HepG2 (cell line): ENCODE results near the gene NOS1AP. TPM values are rescaled to one million over a fixed set of nuclear protein-coding genes. Genes with fewer than 3 reads are reported as not detected.

Source experiments
- ATAC-seq: fragments of 200-7000 bp; cut with Tn5 transposase; 3 replicates; pipeline ENCODE4 v1.9.1; 2020; ENCODE audit warnings: mild to moderate bottlenecking, moderate library complexity
- BruUV-seq: library from RNA; stranded (reverse); fragments of 400-500 nt; replicated peaks from 2 replicates; lab custom pipeline; 2021; lab: Mats Ljungman, UMichigan
- CTCF ChIA-PET: fragments of 300-600 bp; formaldehyde crosslinking; extraction: SDS; loops from one replicate; lab custom pipeline; 2021; ENCODE audit warnings: low total read pairs, inconsistent platforms, low intra/inter-chr PET ratio; lab: Yijun Ruan, JAX
- POLR2A ChIA-PET: fragments of 350-600 bp; sonication (Branson Sonifier 250); formaldehyde crosslinking; loops from one replicate; lab custom pipeline; 2020; ENCODE audit warnings: antibody characterized with exemption, inconsistent platforms; lab: Yijun Ruan, JAX
- DNase-seq: peaks from one replicate; pipeline ENCODE4 v3.0.0-alpha.2; 2015; ENCODE audit warnings: low spot score
- FAIRE-seq: peaks from 3 replicates; lab custom pipeline; 2011; peaks lifted over from hg19 to GRCh38; lab: Jason Lieb, UNC
- H2AFZ ChIP-seq: one replicate; pipeline ENCODE4 v1.6.1; 2011; ENCODE audit warnings: low read length, inconsistent platforms
- H3K27ac ChIP-seq: fragments of 300-600 bp; 3 replicates; pipeline ENCODE4 v1.8.0; 2011; ENCODE audit warnings: mixed run types, mild to moderate bottlenecking, mixed read lengths, low read length, inconsistent platforms; ENCODE audit not compliant: insufficient read depth; ENCODE audit errors: extremely low read length
- H3K27me3 ChIP-seq, 2 experiments: fragments of 200-600 bp in 1 of 2; 2 replicates in 1 of 2; 3 replicates in 1 of 2; pipeline versions ENCODE4 v1.6.0 to v1.8.0; 2011; ENCODE audit warnings: low read length in 2 of 2, mild to moderate bottlenecking in 2 of 2, moderate library complexity in 2 of 2, inconsistent platforms in 1 of 2; ENCODE audit not compliant: insufficient read depth in 2 of 2, control insufficient read depth in 1 of 2
- H3K36me3 ChIP-seq, 2 experiments: fragments of 200-600 bp in 1 of 2; replicated peaks in 1 of 2; 2 replicates in 1 of 2; 3 replicates in 1 of 2; pipeline versions ENCODE4 v1.5.1 to v1.8.0; 2011; ENCODE audit warnings: low read length in 2 of 2, inconsistent platforms in 1 of 2; ENCODE audit not compliant: insufficient read depth in 2 of 2, control insufficient read depth in 1 of 2
- H3K4me1 ChIP-seq: 2 replicates; pipeline ENCODE4 v1.5.1; 2012; ENCODE audit warnings: low read length, inconsistent platforms; ENCODE audit not compliant: insufficient read depth
- H3K4me2 ChIP-seq: 2 replicates; pipeline ENCODE4 v1.6.0; 2011; ENCODE audit warnings: low read depth, low read length, inconsistent platforms
- H3K4me3 ChIP-seq, 3 experiments: fragments of 200-600 bp in 1 of 3; sonication (generic), shearing (Covaris generic) in 1 of 3; replicated peaks in 1 of 3; 2 replicates each; pipeline ENCODE4 v1.5.1; 2011 to 2016; ENCODE audit warnings: low read length in 3 of 3, inconsistent platforms in 2 of 3, low read depth in 2 of 3, mild to moderate bottlenecking in 2 of 3, control low read depth in 1 of 3, mixed read lengths in 1 of 3; ENCODE audit not compliant: insufficient read depth in 1 of 3
- H3K79me2 ChIP-seq: one replicate; pipeline ENCODE4 v1.6.1; 2011; ENCODE audit warnings: low read length, inconsistent platforms; ENCODE audit not compliant: insufficient read depth
- H3K9ac ChIP-seq: 2 replicates; pipeline ENCODE4 v1.6.0; 2011; ENCODE audit warnings: mild to moderate bottlenecking, low read depth, low read length, inconsistent platforms; ENCODE audit not compliant: insufficient read depth
- H3K9me3 ChIP-seq: 2 replicates; pipeline ENCODE4 v1.5.1; 2012; ENCODE audit warnings: mild to moderate bottlenecking, low read length
- H4K20me1 ChIP-seq: 2 replicates; pipeline ENCODE4 v1.6.0; 2011; ENCODE audit warnings: inconsistent platforms, mild to moderate bottlenecking, low read length, moderate library complexity; ENCODE audit not compliant: insufficient read depth
- EHMT2 ChIP-seq: fragments of 200-600 bp; sonication (generic); IDR thresholded peaks from 2 replicates; pipeline ENCODE4 v1.7.0; 2017; ENCODE audit warnings: antibody characterized with exemption, low read depth, low read length, borderline replicate concordance
- HNF4A ChIP-seq: sonication (generic); formaldehyde crosslinking; IDR thresholded peaks from 2 replicates; pipeline ENCODE4 v1.4.0; 2020; ENCODE audit warnings: missing genetic modification reagents
- SMARCC2 ChIP-seq: fragments of 450-650 bp; IDR thresholded peaks from 2 replicates; pipeline ENCODE4 v1.6.1; 2017; ENCODE audit warnings: antibody characterized with exemption, mild to moderate bottlenecking
- SOX6 ChIP-seq, 2 experiments: fragments of 450-650 bp in 1 of 2; sonication (generic) in 1 of 2; formaldehyde crosslinking in 1 of 2; IDR thresholded peaks; 2 replicates each; pipeline versions ENCODE4 v1.4.0 to v1.6.1; 2017 to 2020; ENCODE audit warnings: antibody characterized with exemption in 1 of 2, mild to moderate bottlenecking in 1 of 2, missing genetic modification reagents in 1 of 2
- ZBTB4 ChIP-seq: sonication (generic); formaldehyde crosslinking; IDR thresholded peaks from 2 replicates; pipeline ENCODE4 v1.4.0; 2020; ENCODE audit warnings: missing genetic modification reagents, mild to moderate bottlenecking, borderline replicate concordance
- WGBS: methylation state at CpG from one replicate; pipeline ENCODE4 v1.1.6; 2017; ENCODE audit warnings: low lambda C conversion rate; 5-methylcytosine and 5-hydroxymethylcytosine counted together
- in situ Hi-C: cut with HindIII; loops from 2 replicates; pipeline ENCODE4 v1.10.0; 2017; ENCODE audit warnings: low pct_unique_long_range_greater_than_20kb; ENCODE audit not compliant: extremely low pct_ligation_motif_present
- intact Hi-C: fragments of 100-400 bp; cut with micrococcal nuclease; formaldehyde crosslinking; loops from one replicate; pipeline ENCODE4 v1.10.0; 2022; ENCODE audit not compliant: unreplicated experiment
- polyA plus RNA-seq, 8 experiments: library from polyadenylated mRNA; depleted of rRNA in 3 of 8; stranded (reverse) in 7 of 8; unstranded in 1 of 8; fragments of >200 nt; fragmentation: Illumina TruSeq in 4 of 8; extraction: Trizol in 4 of 8; gene quantifications; 2 replicates each; pipeline versions ENCODE4 v1.2.1 to v1.2.3, GENCODE V29; 2011 to 2016; ENCODE audit warnings: low read depth in 4 of 8, missing spikeins in 1 of 8, mixed read lengths in 1 of 8; ENCODE audit not compliant: insufficient read depth in 1 of 8
- total RNA-seq, 5 experiments: library from RNA; depleted of rRNA; stranded (reverse); fragments of >200 nt; fragmentation: Illumina TruSeq; extraction: Trizol; gene quantifications; 2 replicates each; pipeline ENCODE4 v1.2.3, GENCODE V29; 2016; ENCODE audit warnings: low read depth in 1 of 5

The NOS1AP gene
- total and polyA plus RNA-seq, 2 of the 13 experiments (the other 11 are each of a cell fraction or from before 2014, with no cell fraction given) = 2.0 to 3.3 TPM

- FAIRE-seq = peak; percentile 28
Measured at GRCh38 chr1:162087111-162087510, 17.6 kb downstream of the NOS1AP start.

More at GRCh38 chr1:162087111-162087510, 17.6 kb downstream of the NOS1AP start:
- POLR2A ChIA-PET = interaction anchor here (1.1 to 1.3 kb wide), 2 partner anchors 45 to 110 kb away, joined by 4 read pairs; no protein-coding TSS in a partner anchor
- no TSS peak for BruUV-seq
- Histone ChIP-seq H3K79me2 (peaks cover 75% of the 10 kb centered on the region), H3K27me3 (no peaks in the 10 kb centered on the region), H4K20me1 (no peaks in the 10 kb centered on the region), H3K9me3 (no peaks in the 10 kb centered on the region), H3K4me2 (no peak overlapping the region), H3K9ac (no peak overlapping the region), H3K36me3 (peaks cover 0 to 1% of the 10 kb centered on the region in 2 experiments; a peak in 1 of 5 replicates), H2AFZ (no peak overlapping the region), H3K4me1 (peaks cover 85% of the 10 kb centered on the region), H3K27ac (peak overlapping the region; percentile 35), H3K4me3 (no peak overlapping the region)
- ATAC-seq (no peak; the same call in 2 of the 3 replicates), DNase-seq (no peak)
- intact Hi-C loops = no loop called here
- TF ChIP-seq HNF4A (CRISPR knock-in tag) = no peak
- TF ChIP-seq EHMT2 = 0 out of 2 replicates have a peak, but pooled peaks have one; percentile 44
- no peak for TF ChIP-seq SOX6 (IDR thresholded peaks at IDR 0.05)
- TF ChIP-seq SOX6 (CRISPR knock-in tag; IDR thresholded peaks at IDR 0.05) = 0 out of 2 replicates have a peak, but pooled peaks have one; percentile 33
- no peak for TF ChIP-seq ZBTB4
- no peak for TF ChIP-seq SMARCC2
- CTCF ChIA-PET = no interaction called here
- 100% methylated on average over 1 of the region's 1 CpG for WGBS
- in situ Hi-C loops = no loop called here
